Loucy (cell line): ENCODE measurements around the gene ATP5F1C.

ENCODE experiments used
- EZH2phosphoT487 ChIP-seq: fragments of 200-600 bp; IDR thresholded peaks from 2 replicates; pipeline ENCODE4 v1.6.1; 2018; ENCODE audit warnings: antibody characterized with exemption, mild to moderate bottlenecking, moderate library complexity, borderline replicate concordance
- TF ChIP-seq, protein P1 (sequence below): fragments of 200-600 bp; sonication (generic); conservative IDR thresholded peaks from 2 replicates; pipeline ENCODE4 v1.5.1; 2014; ENCODE audit warnings: mild to moderate bottlenecking, antibody characterized with exemption, low read length

DNA sequence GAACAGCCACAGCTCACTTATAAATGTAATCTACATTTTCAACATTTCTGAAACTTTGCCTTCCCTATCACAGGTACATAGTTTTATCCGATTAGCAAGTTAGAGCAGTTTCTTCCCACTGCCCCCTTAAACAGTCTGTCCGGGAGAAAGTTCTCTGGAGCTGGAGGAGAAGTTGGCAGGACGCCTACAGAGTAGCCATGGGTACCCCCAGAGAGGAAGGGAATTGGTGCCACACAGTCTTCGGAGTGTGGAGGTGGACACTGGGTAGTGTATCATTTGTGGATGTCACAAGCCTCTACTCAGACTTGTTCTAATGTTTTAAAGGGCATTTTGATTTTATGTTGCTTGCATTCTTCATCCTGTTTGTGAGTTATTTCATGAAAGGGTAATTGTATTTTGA lies 69.3 kb downstream of the ATP5F1C start:
- TF ChIP-seq, protein P1, sequence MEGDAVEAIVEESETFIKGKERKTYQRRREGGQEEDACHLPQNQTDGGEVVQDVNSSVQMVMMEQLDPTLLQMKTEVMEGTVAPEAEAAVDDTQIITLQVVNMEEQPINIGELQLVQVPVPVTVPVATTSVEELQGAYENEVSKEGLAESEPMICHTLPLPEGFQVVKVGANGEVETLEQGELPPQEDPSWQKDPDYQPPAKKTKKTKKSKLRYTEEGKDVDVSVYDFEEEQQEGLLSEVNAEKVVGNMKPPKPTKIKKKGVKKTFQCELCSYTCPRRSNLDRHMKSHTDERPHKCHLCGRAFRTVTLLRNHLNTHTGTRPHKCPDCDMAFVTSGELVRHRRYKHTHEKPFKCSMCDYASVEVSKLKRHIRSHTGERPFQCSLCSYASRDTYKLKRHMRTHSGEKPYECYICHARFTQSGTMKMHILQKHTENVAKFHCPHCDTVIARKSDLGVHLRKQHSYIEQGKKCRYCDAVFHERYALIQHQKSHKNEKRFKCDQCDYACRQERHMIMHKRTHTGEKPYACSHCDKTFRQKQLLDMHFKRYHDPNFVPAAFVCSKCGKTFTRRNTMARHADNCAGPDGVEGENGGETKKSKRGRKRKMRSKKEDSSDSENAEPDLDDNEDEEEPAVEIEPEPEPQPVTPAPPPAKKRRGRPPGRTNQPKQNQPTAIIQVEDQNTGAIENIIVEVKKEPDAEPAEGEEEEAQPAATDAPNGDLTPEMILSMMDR, result no peak
- TF ChIP-seq EZH2phosphoT487, result no peak
